COLO668 (cell line): ENCODE measurements around the gene BORA.
"Not testable (repeated sequence)": the region's sequence is repeated elsewhere in the genome, so short reads cannot be mapped to it uniquely, and the experiment has no call there.

Source experiments
- DNase-seq: peaks from one replicate; lab custom pipeline; 2025; ENCODE audit not compliant: unreplicated experiment; lab: John Stamatoyannopoulos, UW

BORA gene

GRCh38 chr13:72760189-72760588 lies 32.5 kb downstream of the BORA start:
- DNase-seq, result no peak

DNA sequence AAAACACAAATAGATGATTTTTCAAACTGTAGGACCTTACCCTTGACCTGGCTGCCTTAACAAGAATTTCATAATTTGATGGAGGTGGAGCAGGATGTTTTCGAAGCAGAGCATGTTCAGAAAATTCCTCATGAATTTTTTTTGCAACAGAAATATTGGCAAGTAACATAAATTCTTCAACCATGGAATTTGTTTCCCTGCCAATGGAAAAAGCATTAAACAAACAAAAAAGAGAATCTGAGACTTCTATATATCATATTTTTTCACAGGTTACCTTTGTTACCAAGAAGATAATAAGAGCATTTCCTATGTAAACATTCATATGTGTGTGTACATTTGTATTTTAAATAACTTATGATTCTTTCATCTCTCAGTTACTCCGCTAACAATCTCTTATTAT lies 35.7 kb downstream of the BORA start:
- no peak for DNase-seq

- DNase-seq, result no peak
Observed at GRCh38 chr13:72774019-72774418, 46.3 kb downstream of the BORA start.

DNA sequence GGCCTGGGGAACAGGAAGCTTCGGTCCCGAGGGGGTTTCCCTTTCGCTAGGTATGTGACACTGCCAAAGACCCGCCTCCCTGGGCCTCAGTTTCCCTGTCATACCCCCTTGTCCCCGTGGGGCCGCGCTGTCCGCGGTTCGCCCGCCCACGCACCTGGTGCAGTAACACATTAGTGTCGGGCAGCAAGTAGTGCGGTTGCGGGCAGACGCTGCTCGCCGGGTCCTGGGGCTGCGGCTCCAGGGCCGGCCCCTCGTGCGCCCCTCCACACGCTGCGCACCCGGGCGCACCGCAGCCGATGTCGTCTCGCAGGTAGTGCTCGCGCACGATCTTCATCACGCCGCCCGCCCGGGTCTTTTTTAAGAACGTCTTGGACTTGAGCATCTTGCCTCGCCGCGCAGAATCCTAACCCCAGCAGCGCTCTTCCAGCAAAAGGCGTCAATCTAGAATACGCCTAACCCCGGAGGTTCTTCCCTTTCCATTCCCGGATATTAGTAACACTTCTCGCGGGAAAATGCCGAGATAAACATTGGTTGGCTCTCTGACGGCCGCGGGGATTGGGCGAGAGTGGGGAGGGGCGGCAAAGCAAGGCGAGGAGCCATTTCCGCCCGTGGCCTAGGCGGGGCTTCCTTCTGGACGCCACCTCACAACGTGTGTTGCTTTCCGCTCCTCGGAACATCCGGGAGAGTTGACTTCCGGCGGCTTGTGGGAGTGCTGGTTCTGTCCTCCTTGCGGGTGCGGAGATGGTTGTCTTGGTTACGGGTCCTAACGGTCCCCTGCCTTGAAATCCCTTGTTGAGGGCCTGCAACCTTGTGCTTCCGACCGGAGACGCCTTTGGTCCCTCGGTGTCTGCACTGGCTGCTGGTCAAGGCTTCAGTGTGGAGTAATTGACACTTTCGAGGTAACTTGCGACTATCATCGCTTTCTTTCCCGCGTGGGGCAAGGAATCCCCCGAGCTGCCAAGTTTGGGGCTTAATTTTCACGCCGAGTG lies 54.0 kb downstream of the BORA start, which contains the start of the genes DIS3 and PIBF1:
DIS3 (minus strand) TSS at position 450 of the 989 bp plus-strand sequence; CDS start at position 382, 68 bp downstream.
PIBF1 (plus strand) TSS at position 683 of the 989 bp plus-strand sequence. CDS start 1,337 bp downstream, outside the sequence.
- DNase-seq, result peak; percentile 100

DNA sequence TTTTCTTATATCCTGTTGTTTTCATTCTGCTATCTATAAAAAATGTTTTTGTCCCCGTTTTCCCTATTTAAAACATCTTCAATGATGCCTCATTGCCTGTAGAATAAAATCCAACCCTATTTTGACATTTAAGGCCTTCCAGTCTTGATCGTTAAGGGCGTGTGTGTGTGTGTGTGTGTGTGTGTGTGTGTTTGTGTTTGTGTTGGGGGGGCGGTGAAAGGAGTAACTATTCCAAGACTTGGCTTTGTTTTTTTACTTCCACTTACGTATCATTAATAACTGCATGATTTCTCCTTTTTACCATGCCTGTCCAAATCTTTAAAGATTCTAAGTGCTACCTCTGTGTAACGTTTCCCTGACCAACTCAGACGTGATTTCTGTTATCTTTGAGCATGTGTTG lies 55.0 kb downstream of the BORA start:
- no peak for DNase-seq

- DNase-seq, result not testable (repeated sequence)
Observed at GRCh38 chr13:72784679-72785078, 57.0 kb downstream of the BORA start.

- DNase-seq, result no peak
Observed at GRCh38 chr13:72788831-72789230, 61.1 kb downstream of the BORA start.

- DNase-seq, result no peak
Observed at GRCh38 chr13:72792640-72793039, 64.9 kb downstream of the BORA start.

GRCh38 chr13:72798817-72799216 lies 71.1 kb downstream of the BORA start:
- DNase-seq, result no peak

- DNase-seq, result no peak
Observed at GRCh38 chr13:72804301-72804700, 76.6 kb downstream of the BORA start.
